ENCODE results near the gene FOXP2. TPM values are rescaled to one million over a fixed set of nuclear protein-coding genes. Genes with fewer than 3 reads are reported as not detected.

The FOXP2 gene
- total RNA-seq, 1 donor from 2014 or later: 11.0 TPM

DNA sequence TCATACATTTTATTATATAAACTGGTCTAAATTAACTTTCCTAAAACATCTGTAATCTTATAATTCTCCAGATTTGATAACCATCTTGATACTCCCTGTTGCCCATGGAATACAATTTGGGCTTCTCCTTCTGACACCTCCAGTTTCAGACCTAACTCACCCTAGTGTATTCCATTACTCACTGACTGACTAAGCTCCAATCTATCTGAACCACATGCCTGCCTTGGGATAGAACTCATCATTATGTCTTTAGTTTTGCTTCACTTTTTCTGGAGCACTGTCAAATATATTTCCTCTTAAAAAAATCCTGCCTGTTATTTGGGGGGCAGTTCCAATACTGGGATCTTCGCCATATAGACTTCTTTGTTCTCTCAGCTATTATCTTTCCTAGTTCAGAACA lies 4.9 kb upstream of the FOXP2 start:
- Histone ChIP-seq H3K4me1 (no peaks in the 10 kb centered on the region), H3K9me3 (no peaks in the 10 kb centered on the region), H3K4me3 (no peak overlapping the region), H3K27me3 (no peaks in the 10 kb centered on the region), H3K36me3 (no peaks in the 10 kb centered on the region), H3K27ac (no peak overlapping the region)
- TF ChIP-seq, protein P1, sequence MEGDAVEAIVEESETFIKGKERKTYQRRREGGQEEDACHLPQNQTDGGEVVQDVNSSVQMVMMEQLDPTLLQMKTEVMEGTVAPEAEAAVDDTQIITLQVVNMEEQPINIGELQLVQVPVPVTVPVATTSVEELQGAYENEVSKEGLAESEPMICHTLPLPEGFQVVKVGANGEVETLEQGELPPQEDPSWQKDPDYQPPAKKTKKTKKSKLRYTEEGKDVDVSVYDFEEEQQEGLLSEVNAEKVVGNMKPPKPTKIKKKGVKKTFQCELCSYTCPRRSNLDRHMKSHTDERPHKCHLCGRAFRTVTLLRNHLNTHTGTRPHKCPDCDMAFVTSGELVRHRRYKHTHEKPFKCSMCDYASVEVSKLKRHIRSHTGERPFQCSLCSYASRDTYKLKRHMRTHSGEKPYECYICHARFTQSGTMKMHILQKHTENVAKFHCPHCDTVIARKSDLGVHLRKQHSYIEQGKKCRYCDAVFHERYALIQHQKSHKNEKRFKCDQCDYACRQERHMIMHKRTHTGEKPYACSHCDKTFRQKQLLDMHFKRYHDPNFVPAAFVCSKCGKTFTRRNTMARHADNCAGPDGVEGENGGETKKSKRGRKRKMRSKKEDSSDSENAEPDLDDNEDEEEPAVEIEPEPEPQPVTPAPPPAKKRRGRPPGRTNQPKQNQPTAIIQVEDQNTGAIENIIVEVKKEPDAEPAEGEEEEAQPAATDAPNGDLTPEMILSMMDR (IDR thresholded peaks at IDR 0.05): no peak
- no peak for DNase-seq (ENCODE audit: low spot score in 2 of 2)
- intact Hi-C loops (cut with DNase I): loop anchor here (10.0 kb wide), 2 partner anchors 125 to 515 kb away; partner anchors contain the start of gene MDFIC

DNA sequence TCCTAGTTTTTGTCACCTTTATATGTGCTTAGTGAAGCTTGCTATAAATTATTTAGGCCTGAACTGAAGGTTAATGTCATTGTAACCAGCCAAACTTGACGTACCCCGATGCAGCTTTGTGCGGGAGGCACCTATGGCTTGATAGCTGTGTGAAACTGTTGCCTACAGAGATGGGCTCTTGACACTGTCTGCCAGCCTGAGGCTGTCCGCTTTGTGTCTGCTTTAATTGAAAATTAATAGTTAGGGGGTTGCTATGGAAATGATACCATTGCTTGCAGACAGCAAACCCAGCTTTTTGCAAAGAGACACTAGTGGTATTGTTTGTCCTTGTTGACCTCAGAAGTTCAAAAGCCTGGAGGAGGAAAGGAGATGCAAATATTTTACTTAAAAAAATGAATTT lies 2.1 kb upstream of the FOXP2 start:
- TF ChIP-seq, protein P1 (IDR thresholded peaks at IDR 0.05): no peak
- H3K4me3 ChIP-seq: no peak overlapping the region
- H3K9me3 ChIP-seq: no peaks in the 10 kb centered on the region
- no peak for DNase-seq (ENCODE audit: low spot score in 2 of 2)
- intact Hi-C loops (cut with DNase I): loop anchor here (10.0 kb wide), 2 partner anchors 122 to 512 kb away; partner anchors contain the start of gene MDFIC
- no peaks in the 10 kb centered on the region for H3K4me1 ChIP-seq
- H3K27ac ChIP-seq: no peak overlapping the region
- no peaks in the 10 kb centered on the region for H3K36me3 ChIP-seq
- no peaks in the 10 kb centered on the region for H3K27me3 ChIP-seq

DNA sequence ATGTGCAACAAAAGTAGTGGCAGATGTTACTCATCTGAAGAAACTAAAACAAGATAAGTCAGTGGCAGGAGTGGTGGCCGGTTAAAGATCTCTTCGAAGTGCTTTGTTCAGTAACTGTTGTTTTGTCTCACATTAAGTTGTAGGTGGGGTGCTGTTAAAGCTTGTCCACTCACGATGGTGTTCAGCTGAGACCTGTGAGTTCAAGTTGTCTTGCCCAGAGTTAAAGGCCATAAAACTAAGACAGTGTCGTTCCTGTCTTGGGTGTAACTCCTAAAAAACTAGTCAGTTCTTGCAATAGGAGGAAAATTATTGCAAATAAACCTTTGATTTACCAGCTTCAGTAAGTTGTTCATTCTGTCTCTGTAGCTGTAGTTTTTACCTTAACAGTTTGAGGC lies 857 bp upstream of the FOXP2 start:
- intact Hi-C loops (cut with DNase I): loop anchor here (10.0 kb wide), 2 partner anchors 121 to 511 kb away; partner anchors contain the start of gene MDFIC
- Histone ChIP-seq H3K4me1 (no peaks in the 10 kb centered on the region), H3K9me3 (no peaks in the 10 kb centered on the region), H3K27me3 (no peaks in the 10 kb centered on the region), H3K36me3 (no peaks in the 10 kb centered on the region), H3K4me3 (peak overlapping the region; percentile 1 to 66), H3K27ac (peak overlapping the region; percentile 62 to 68)
- no peak for DNase-seq (ENCODE audit: low spot score in 2 of 2)
- TF ChIP-seq, protein P1 (IDR thresholded peaks at IDR 0.05): no peak

DNA sequence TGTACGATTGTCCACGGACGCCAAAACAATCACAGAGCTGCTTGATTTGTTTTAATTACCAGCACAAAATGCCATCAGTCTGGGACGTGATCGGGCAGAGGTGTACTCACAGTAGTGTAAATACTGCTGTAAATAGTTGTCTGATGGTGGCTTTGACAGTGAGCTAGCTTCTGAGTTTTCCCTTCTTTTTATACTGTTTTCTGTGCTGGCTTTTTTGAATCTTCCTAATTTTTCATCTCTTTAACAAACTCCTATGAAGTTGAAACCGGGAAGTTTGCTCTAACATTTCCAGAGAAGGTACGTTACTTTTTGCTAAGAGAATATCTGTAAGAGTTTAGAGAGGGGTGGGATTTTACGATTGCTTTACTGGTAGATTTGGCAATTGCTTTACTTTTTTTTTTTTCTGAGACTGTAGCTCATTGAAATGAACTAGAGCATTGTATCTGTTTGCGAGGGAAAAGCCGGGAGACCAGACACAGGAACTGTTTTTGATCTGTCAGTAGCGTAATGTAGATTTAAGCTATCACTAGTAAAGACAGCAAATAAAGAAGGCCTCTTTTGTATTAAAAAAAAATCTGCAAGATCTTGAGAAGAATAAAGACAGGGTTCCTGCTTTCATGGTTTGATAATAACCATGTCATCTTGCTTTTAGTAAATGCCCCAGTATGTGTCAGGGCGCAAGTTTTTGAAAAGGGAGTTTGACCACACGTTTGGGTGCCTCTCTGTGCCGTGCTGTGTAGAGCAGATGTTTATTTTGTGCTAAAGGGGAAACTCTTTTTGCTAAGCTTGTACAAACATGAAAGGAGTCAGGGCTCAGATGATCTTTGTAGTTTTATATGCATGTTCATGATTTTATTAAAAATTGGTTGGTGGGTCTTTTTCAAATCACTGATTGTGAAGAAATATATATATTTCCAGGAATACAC lies 712 bp downstream of the FOXP2 start:
- Histone ChIP-seq H3K4me3 (peak overlapping the region; percentile 6 to 66), H3K36me3 (no peaks in the 10 kb centered on the region), H3K27me3 (no peaks in the 10 kb centered on the region), H3K4me1 (peaks cover 0 to 3% of the 10 kb centered on the region in 2 donors), H3K27ac (peak overlapping the region; percentile 62 to 68), H3K9me3 (no peaks in the 10 kb centered on the region)
- intact Hi-C loops (cut with DNase I): loop anchor here (10.0 kb wide), 2 partner anchors 119 to 509 kb away; partner anchors contain the start of gene MDFIC
- TF ChIP-seq, protein P1 (IDR thresholded peaks at IDR 0.05): no peak
- no peak for DNase-seq (ENCODE audit: low spot score in 2 of 2)

DNA sequence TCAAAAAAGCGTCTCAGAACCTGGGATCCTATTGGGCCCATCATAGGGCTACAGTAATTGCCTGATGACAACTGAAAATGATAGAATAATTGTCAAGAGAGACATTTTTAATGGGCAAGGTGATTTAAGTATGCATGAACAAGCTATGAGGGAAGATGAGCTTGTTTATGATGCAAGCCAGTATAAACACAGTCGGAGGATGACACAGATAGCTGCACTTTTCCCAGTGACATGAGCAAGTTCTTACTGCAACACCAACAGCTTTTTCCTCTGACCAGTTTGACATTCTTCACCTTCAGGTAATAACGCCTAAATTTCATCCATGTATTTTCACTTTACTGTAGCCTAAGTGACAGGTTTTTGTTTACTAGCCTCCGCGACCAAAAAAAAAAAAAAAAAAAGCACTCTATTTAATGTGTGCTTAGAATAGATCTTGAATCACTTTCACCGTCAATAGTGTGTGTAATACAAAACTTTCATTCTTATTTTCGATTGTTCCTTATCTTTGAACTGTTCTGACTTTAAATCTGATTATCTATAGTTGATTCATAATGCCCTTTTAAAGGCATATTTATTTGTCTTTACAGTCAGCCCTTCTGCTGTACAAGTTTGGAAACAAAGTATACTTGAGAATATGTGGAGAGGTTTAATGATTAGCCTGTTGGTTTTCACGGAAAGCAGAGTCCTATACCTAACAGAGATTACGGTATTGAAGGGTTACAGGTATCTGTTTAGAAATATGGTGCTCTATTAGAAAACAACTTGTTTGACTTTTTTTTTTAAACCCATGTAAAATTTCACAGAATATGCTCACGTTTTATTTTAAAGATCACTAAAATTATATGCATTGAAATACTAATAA lies 1.7 kb downstream of the FOXP2 start:
- DNase-seq (ENCODE audit: low spot score in 2 of 2): no peak
- intact Hi-C loops (cut with DNase I): loop anchor here (10.0 kb wide), 2 partner anchors 118 to 508 kb away; partner anchors contain the start of gene MDFIC
- H3K9me3 ChIP-seq: no peaks in the 10 kb centered on the region
- H3K36me3 ChIP-seq: no peaks in the 10 kb centered on the region
- TF ChIP-seq, protein P1 (IDR thresholded peaks at IDR 0.05): no peak
- no peaks in the 10 kb centered on the region for H3K27me3 ChIP-seq
- H3K27ac ChIP-seq: peak overlapping the region; percentile 62 to 68
- H3K4me1 ChIP-seq: peaks cover 0 to 3% of the 10 kb centered on the region in 2 donors
- H3K4me3 ChIP-seq: peak overlapping the region; percentile 14 to 66

Measured in ascending aorta (tissue), 2 donors.